ENCODE data around the gene TP63.

DNA sequence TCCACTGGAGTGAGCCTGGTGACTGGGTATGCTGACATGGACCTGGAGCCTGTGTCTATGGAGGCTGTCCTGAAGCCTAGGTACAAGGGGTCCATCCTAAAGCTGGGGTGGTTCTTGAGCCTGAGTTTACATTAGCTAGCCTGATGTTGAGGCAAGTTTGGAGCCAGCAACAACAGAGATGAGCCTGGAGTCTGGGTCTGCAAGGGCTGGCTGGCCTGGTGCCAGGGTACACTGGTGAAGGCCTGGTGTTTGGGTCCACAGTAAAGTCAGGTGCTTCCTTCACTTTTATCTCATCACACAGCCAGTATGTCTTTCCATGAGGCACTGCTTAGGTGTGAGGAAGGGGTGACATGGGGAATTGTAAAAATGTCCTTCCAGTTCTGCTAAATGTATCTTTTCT, 49.5 kb downstream of the TP63 start:
- TF ChIP-seq POLR2AphosphoS5 (IDR thresholded peaks at IDR 0.05; ENCODE audit: low read depth) (no peak), CTCF (conservative IDR thresholded peaks at IDR 0.05; ENCODE audit: low read depth in 2 of 2) (no peak), EZH2phosphoT487 (IDR thresholded peaks at IDR 0.05; ENCODE audit: unreplicated experiment) (no peak), EZH2 (IDR thresholded peaks at IDR 0.05; ENCODE audit: low read depth, unreplicated experiment) (no peak), REST (IDR thresholded peaks at IDR 0.05; ENCODE audit: unreplicated experiment) (no peak)

Measured in GM23338 (cell line).